NCI-H2196 (cell line): ENCODE data around the gene MXD3.
"Not testable (repeated sequence)": the region's sequence is repeated elsewhere in the genome, so short reads cannot be mapped to it uniquely, and the experiment has no call there.

ENCODE experiments used
- DNase-seq: peaks from one replicate; lab custom pipeline; 2025; ENCODE audit not compliant: unreplicated experiment; lab: John Stamatoyannopoulos, UW

Gene MXD3

DNA sequence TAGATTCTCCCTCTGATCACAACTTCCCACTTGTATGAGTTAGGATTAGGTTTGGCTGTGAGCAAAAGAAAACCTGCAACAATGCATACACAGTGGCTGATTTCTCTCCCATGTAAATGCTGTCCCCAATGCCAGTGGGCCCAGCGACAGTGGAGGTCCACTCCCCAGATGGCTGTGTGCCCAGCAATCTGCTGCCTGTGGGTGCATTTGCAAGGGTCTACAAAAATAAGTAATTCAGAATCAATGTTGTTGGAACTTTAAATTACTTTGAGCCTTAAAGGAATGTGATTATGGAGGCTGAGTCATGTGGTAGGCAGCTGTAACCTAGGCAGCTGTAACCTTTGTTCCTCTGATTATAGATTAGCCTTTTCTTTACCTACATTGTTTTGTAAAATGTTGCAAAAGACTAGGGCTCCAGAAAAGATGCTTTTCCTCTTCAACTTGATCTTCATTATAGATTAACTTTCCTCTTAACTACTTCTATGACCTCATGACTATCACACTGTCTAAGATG, 14.2 kb upstream of the MXD3 start:
- DNase-seq: no peak

GRCh38 chr5:177320879-177321278, 9.2 kb upstream of the MXD3 start:
- DNase-seq: no peak

- DNase-seq: no peak
Measured at GRCh38 chr5:177319913-177320588, 8.4 kb upstream of the MXD3 start.

DNA sequence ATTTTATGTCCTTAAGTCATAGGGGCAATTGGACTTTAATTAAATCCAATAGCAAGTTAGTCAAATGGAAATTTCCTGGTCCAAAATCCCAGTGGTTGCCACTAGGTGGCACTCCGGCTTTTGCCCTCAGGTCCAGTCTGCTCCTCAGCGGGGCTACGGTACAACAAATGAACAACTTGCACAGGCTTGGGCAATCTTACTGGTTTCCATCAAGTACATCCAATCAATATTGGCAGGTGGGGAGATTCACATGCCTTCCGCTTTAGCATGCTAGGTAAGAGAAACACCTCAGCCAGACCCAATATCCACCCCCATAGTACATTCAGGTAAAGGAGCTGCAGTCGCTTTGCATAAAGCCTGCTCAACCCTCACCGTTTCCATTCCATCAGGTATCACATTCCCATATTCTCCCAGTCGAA, 6.3 kb upstream of the MXD3 start:
- DNase-seq: peak; percentile 80

DNA sequence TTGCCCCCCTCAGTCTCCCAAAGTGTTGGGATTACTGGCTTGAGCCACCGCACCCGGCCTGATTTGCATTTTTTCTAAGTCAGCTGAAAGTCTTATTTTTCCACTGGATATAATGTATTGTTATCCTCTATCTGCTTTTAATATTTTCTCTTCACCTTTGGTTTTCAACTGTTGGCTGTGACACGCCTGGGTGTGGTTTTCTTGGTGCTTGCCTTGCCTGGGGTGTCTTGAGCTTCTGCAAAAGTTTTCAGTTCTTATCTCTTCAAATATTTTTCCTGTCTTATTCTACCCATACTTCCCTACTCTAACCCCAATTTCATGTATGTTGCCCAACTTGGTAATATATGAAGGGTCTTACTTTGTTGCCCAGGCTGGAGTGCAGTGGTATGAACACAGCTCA, 4.3 kb upstream of the MXD3 start:
- DNase-seq: no peak

DNA sequence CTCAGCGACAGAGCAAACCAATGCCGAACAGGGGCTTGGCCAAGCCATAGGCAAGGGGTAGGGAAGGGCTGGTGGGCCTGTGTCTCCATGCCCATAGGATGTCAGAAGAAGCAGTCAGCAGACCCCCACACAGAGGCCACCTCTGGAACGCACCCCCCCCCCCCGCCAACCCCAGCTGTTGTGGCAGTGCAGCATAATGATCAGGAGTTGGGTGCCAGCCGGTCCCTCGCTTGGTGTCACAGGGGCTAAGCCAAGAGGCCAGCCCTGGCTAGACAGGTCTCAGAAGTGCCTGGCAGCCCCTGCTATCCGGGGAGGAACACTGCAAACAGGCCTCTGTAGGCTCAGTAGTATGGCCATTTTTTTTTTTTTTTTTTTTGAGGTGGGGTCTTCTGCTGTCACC, 3.7 kb upstream of the MXD3 start:
- no peak for DNase-seq

DNA sequence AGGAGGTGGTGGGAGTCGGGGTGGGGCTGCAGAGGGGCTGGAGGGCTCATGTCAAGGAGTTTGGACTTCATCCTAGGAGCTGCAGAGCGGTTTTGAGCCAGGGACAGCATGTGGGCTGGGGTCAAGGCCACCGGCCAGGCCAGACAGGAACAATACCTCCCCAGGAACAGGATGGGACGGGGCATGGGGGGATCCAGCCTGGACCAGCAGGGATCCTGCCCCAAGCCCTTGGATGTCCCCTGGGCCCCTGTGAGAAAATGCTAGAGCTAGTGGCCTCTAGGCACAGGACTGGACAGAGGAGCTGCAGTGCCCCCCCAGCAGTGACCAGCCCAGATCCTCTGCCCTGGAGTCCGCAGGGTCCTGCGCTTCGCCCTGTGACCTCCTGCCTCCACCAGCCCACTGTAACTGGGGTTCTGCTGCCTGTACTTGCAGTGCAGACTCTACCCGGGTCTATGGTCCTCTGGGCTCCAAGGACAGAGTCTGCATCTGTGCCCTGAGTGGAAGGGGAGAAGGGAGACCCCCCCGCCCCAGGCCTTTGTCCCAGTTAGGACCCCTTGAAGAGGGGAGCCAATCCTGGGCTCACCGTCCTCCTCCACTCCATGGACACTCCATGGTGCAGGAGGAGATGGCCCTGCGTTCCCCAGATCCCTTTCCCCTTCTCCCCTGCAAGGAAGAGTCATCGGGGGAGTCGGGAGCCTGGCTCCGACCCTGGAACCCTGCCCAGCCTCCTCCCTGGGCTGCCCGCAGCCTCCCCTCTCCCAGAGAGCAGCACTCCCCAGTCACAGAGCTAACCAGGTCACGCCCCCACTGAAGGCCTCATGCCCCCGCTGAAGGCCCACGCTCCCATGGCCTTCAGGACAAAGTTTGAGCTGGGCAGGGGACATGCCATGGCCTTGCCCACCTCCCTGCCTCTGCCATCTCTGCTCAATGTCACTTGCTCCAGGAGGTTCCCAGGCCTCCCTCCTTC, 3.0 kb upstream of the MXD3 start:
- DNase-seq: no peak

- DNase-seq: no peak
Measured at GRCh38 chr5:177313561-177314259, 2.0 kb upstream of the MXD3 start.

DNA sequence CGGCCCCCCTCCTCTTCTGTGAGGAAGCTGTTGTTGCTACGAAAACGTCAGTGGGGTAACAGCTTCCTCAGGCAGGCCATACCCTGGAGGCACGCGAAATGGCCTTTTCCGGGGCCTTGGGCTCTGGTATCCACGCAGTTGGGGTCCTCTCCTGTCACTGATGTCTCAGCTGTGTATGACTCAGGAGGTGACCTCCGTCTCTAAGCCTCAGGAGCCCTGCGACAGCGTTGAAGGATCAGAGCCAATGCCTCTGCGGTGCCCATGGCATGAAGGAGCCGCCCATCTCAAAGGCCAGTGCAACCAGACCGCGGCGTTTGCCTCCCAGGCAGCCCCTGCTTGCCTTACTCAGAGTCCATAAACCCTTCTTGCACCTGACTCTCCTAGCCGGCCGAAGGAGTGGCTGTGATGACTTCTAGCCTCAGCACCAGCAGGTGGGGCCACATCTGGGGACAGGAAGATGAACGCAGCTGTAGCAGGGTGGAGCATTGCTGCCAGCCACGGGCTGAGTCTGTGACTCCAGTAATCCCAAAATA, 1.0 kb upstream of the MXD3 start:
- peak; percentile 43 for DNase-seq

GRCh38 chr5:177311392-177311722, 341 bp downstream of the MXD3 start:
- DNase-seq: no peak

- no peak for DNase-seq
Measured at GRCh38 chr5:177310757-177311391, 824 bp downstream of the MXD3 start.

- no peak for DNase-seq
Measured at GRCh38 chr5:177310332-177310731, 1.4 kb downstream of the MXD3 start.

DNA sequence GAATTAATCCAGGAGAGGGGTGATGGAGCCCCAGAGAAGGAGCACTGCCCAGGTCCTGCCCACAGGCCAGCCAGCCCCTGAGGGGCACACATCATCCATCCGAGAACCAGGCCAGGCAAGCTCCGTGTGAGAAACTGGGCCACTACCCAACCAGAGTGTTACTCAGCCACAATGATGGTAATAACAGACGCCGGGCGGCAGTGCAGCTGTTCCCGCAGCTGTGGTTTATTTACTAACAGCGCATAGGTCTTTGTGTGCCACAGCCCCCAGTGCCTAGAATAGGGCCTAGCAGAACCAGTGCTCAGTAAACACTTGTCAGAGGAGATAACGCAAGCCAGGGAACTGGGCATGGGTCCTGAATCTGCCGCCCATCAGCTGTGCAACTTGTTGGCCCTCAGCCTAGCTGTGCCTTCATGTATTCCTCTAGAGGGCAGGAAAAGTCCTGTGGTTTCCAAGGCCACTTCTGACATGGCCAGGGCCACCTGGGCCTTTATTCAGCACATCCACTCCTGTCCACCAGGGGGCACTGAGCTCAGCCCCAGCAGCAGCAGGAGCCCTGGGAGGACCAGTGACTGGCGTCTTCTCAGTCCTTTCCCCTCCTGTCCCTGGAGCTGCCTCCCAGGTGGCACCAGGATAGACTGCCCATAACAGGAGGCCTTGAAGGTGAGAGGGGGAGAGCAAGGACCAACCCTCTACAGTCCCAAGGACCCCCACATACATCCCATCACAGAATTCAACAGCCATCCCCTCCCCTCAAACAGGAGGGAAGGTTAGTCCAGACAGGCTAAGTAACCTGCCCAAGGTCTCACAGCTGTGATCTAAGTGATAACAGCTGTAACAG, 2.1 kb downstream of the MXD3 start:
- DNase-seq: peak; percentile 51

DNA sequence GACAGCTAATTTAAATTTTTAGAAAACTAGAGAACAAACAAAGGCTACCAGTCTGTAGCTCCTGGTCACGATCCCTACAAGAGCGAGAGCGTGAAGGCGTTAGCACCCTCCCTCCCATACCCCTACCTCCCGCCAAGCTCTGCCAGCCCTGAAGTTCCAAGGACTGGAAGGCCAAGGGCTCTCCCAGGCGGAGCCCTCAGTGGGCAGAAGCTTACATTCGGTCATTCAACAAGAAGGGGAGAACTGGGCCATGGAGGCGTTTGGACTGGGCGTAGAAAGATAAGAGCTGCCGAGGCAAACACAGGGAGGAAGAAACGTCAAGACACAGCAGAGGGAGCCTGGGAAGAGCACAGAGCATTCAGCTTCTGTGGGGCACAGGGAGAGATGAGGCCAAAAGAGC, 3.0 kb downstream of the MXD3 start:
- DNase-seq: no peak

DNA sequence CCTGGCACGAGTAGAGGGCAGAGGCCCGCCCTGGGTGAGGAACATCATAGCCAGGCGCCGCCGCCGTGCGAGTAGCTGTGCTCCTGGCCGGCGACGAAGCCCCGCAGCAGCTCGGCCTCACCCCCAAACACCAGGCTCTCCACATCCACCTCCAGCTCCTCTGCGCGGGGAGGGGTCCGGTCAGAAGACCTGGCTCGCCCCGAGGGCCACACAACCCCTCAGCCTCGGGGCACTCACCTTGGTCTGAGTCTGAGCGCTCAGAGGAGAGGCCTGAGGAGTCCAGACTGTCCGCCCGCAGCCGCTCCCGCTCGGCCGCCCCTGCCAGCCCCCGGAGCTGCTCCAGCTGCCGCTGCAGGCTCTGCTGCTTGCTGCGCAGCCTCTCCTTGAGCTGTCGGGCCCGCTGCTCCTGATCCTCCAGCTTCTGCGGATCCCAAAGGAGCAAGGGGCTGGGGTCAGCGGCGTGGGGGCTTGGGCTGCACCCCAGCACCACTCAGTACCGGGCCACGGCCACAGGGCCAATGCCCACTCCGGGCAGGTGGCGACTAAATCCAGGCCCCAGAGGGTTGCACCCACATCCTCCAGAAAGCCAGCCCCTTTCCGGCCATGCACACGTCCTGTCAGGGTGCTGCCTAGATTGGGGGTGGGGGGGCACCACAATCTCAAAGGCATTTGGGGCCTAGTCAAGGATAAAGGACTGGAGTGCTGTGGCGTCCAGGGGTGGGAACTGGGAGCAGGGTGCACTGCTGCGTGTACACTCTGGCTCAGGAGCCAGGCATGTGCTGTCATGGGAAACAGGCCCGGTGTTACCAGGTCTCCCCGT, 3.9 kb downstream of the MXD3 start:
- no peak for DNase-seq

DNA sequence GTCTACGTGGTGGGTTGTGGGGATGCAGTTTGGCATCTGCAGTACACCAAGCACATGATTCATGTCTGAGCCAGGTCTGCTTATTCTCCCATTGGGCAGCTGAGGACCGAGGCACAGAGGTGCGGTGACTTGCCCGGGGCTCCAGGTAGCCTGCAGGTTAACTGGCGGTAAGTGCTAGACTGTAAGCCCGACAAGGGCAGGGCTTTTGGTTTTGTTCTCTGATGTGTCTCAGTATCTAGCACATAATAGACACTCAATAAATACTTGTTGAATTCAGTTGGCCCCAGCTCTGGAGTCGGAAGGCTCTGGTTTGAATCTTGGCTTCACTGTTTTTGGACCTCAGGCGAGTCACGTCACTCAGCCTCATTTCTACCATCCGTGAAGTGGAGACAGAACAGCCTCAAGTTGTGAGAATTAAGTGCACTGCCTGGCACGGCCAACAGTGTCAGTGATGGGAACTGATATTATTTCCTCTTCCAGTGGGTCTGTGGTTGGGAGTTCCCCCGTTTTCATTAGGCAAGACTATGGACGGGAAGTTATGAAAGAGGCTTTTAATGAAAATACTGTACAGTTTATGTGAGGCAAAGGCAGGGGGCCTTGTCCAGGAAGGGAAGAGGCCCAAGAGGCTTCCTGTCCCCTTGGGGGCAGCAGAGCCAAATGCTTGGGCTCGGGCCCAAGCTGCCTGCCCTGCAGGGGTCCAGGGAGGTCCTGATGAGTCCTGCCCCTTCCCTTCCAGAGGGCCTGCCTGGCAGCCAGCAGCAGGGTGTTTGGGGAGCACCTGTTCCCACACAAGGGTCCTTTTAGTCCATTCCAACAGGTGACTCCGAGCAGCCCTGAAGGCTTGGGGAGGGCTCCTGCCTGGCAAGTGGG, 4.8 kb downstream of the MXD3 start:
- DNase-seq: no peak

DNA sequence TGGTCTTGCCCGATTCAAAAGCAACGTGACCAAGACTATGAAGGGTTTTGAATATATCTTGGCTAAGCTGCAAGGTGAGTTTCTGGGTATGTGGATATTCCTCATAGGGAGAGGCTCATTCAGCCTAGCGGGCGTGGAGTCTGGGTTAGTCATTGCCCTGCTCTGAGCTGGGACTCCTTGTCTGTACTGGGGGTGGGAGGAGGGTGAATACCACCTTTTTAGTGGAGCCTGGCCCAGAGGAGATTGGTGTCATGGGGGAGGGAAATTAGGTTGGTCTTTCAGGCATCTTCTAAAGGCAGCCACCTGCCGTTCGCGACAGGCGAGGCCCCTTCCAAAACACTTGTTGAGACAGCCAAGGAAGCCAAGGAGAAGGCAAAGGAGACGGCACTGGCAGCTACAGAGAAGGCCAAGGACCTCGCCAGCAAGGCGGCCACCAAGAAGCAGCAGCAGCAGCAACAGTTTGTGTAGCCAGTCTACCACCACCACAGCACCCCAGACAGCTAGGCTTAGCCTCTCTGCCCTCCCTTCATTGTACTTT, 5.5 kb downstream of the MXD3 start:
- DNase-seq: not testable (repeated sequence)
